CD8-positive, alpha-beta memory T cell (primary cell): ENCODE data around the gene NOX4. TPM values are rescaled to one million over a fixed set of nuclear protein-coding genes. Genes with fewer than 3 reads are reported as not detected.
"Not testable (repeated sequence)": the region's sequence is repeated elsewhere in the genome, so short reads cannot be mapped to it uniquely, and the experiment has no call there.

Experiments
- CTCF ChIA-PET: fragments of 350-600 bp; sonication (Branson Sonifier 250); formaldehyde crosslinking; loops from one replicate; lab custom pipeline; 2021; ENCODE audit warnings: antibody characterized with exemption; lab: Charles Lee
- POLR2A ChIA-PET: fragments of 350-600 bp; sonication (Branson Sonifier 250); formaldehyde crosslinking; loops from one replicate; lab custom pipeline; 2021; ENCODE audit warnings: antibody characterized with exemption; lab: Charles Lee
- DNase-seq, 5 donors: peaks; one replicate each; pipeline versions ENCODE4 v3.0.0 to v3.0.0-alpha.2; 2020 to 2022; ENCODE audit warnings: mixed read lengths in 1 of 5
- H3K27ac ChIP-seq: one replicate; pipeline ENCODE4 v1.7.0; 2013; ENCODE audit warnings: low read depth, mild to moderate bottlenecking, low read length, moderate library complexity
- H3K27me3 ChIP-seq: 2 replicates; pipeline ENCODE4 v1.7.0; 2013; ENCODE audit warnings: low read length, mild to moderate bottlenecking; ENCODE audit not compliant: insufficient read depth, poor library complexity, severe bottlenecking
- H3K36me3 ChIP-seq: 2 replicates; pipeline ENCODE4 v1.7.0; 2013; ENCODE audit warnings: mild to moderate bottlenecking, low read length, moderate library complexity; ENCODE audit not compliant: insufficient read depth
- H3K4me1 ChIP-seq: 2 replicates; pipeline ENCODE4 v1.7.0; 2013; ENCODE audit warnings: mild to moderate bottlenecking, low read length, moderate library complexity; ENCODE audit not compliant: insufficient read depth
- H3K4me3 ChIP-seq: 2 replicates; pipeline ENCODE4 v1.7.0; 2013; ENCODE audit warnings: mild to moderate bottlenecking, low read length
- H3K9me3 ChIP-seq: 2 replicates; pipeline ENCODE4 v1.7.0; 2013; ENCODE audit warnings: mild to moderate bottlenecking, low read length
- H3K27ac Mint-ChIP-seq, 8 donors: one replicate each; pipeline ENCODE4 v1.8.0; 2020 to 2021; ENCODE audit warnings: mixed read lengths in 8 of 8, mild to moderate bottlenecking in 6 of 8, inconsistent platforms in 3 of 8, moderate library complexity in 3 of 8
- H3K27me3 Mint-ChIP-seq, 2 donors: one replicate each; pipeline ENCODE4 v1.8.0; 2020 to 2021; ENCODE audit warnings: mixed read lengths in 2 of 2, mild to moderate bottlenecking in 1 of 2, moderate library complexity in 1 of 2
- H3K36me3 Mint-ChIP-seq, 3 donors: one replicate each; pipeline ENCODE4 v1.8.0; 2020 to 2021; ENCODE audit warnings: mixed read lengths in 3 of 3, inconsistent platforms in 1 of 3, mild to moderate bottlenecking in 1 of 3
- H3K4me1 Mint-ChIP-seq, 3 donors: one replicate each; pipeline ENCODE4 v1.8.0; 2020 to 2021; ENCODE audit warnings: mixed read lengths in 3 of 3, inconsistent platforms in 1 of 3, mild to moderate bottlenecking in 1 of 3
- H3K4me3 Mint-ChIP-seq, 7 donors: one replicate each; pipeline ENCODE4 v1.8.0; 2020 to 2021; ENCODE audit warnings: mixed read lengths in 7 of 7, mild to moderate bottlenecking in 6 of 7, moderate library complexity in 4 of 7, inconsistent platforms in 2 of 7
- H3K9me3 Mint-ChIP-seq, 5 donors: one replicate each; pipeline ENCODE4 v1.8.0; 2020 to 2022; ENCODE audit warnings: mixed read lengths in 5 of 5, mild to moderate bottlenecking in 3 of 5, moderate library complexity in 2 of 5, inconsistent platforms in 1 of 5
- polyA plus RNA-seq: library from polyadenylated mRNA; unstranded; fragments of 300-500 nt; fragmentation: Illumina TruSeq; gene quantifications from one replicate; pipeline ENCODE4 v1.2.3, GENCODE V29; 2021
- total RNA-seq, 2 experiments: library from RNA; stranded (reverse); gene quantifications; one replicate each; pipeline ENCODE4 v1.2.3, GENCODE V29; 2021

NOX4 gene
- total and polyA plus RNA-seq, 3 experiments from 2014 or later: not detected

DNA sequence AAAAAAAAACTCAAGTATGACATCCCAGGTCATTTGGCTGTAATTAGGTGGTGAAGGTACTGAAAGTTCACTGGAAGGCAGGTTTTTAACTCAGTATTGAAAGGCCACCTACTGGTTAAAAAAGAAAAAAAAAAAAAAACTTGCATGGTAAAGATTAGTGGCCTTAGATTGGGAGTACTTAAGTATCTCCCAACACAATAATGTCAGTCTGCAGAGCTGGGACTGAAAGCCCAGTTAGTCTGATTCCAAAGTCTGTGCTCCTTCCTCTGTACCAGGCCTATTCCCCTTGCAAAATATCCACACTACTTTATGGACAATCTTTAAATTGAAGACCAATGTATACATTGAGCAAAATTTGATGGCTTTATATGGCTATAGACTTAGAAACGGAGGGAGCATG lies 85.5 kb downstream of the NOX4 start:
- ChIA-PET POLR2A (no interaction called here), CTCF (no interaction called here)
- peaks cover 0 to 19% (median 2%) of the 10 kb centered on the region in 5 donors for H3K9me3 Mint-ChIP-seq
- no peaks in the 10 kb centered on the region for H3K4me1 Mint-ChIP-seq
- no peak overlapping the region for H3K4me3 ChIP-seq
- H3K27ac ChIP-seq: no peak overlapping the region
- no peak for DNase-seq
- no peaks in the 10 kb centered on the region for H3K36me3 Mint-ChIP-seq
- no peaks in the 10 kb centered on the region for H3K4me1 ChIP-seq
- no peaks in the 10 kb centered on the region for H3K36me3 ChIP-seq
- no peak overlapping the region for H3K27ac Mint-ChIP-seq
- H3K9me3 ChIP-seq: no peaks in the 10 kb centered on the region
- no peaks in the 10 kb centered on the region for H3K27me3 ChIP-seq
- H3K4me3 Mint-ChIP-seq: no peak overlapping the region
- H3K27me3 Mint-ChIP-seq: no peaks in the 10 kb centered on the region

DNA sequence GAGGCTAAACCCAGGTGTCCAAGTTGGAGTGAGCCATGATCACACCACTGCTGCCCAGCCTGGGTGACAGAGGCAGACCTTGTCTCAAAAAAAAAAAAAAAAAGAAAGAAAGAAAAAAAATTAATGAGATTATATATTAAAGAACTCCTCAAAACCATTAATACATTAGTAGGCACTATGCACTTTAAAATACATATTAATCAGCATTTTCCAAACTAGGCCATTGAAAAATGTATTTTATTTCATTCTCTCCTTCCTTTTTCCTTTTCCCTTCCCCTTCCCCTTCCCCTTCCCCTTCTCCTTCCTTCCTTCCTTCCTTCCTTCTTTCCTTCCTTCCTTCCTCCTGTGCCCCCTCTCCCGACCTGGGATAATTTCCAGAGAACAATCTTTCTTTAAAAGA lies 99.5 kb downstream of the NOX4 start:
- H3K27ac Mint-ChIP-seq, H3K27me3 ChIP-seq, H3K4me1 ChIP-seq, H3K36me3 Mint-ChIP-seq, H3K27ac ChIP-seq, H3K4me3 Mint-ChIP-seq, H3K4me1 Mint-ChIP-seq, CTCF ChIA-PET, H3K36me3 ChIP-seq, H3K9me3 ChIP-seq, POLR2A ChIA-PET, H3K4me3 ChIP-seq, H3K27me3 Mint-ChIP-seq, DNase-seq: not testable (repeated sequence)
- H3K9me3 Mint-ChIP-seq: peaks cover 2 to 16% (median 7%) of the 10 kb centered on the region in 5 donors

DNA sequence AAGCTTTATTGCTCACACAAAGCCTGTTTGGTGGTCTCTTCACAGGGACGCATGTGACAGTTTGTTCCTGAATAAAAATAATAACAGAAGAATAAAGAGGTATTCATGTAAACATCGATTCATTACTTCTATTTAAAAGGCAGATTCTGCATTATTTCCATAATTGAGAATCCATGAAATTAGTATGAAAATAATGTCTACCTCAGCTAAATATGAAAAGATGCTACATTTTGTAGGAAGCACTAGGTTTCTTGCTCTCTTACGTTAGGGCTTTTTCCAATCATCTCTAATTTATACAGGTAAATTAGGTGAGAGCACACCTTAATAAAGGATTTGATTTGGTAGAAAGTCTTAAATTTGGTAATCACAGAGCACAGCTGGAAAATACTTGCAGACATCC lies 103.7 kb downstream of the NOX4 start:
- H3K27ac Mint-ChIP-seq, POLR2A ChIA-PET: not testable (repeated sequence)

GRCh38 chr11:89382986-89383385 lies 108.2 kb downstream of the NOX4 start:
- H3K9me3 ChIP-seq, H3K36me3 Mint-ChIP-seq, H3K4me3 Mint-ChIP-seq, H3K27ac Mint-ChIP-seq, H3K36me3 ChIP-seq, H3K4me1 ChIP-seq, H3K27me3 Mint-ChIP-seq, H3K27me3 ChIP-seq, CTCF ChIA-PET, DNase-seq, H3K4me3 ChIP-seq, POLR2A ChIA-PET, H3K4me1 Mint-ChIP-seq, H3K27ac ChIP-seq: not testable (repeated sequence)
- H3K9me3 Mint-ChIP-seq: peaks cover 0 to 16% (median 7%) of the 10 kb centered on the region in 5 donors

More for the DNA sequence above, 103.7 kb downstream of the NOX4 start:
- H3K27me3 Mint-ChIP-seq, H3K36me3 ChIP-seq, H3K27me3 ChIP-seq, H3K4me1 ChIP-seq, H3K27ac ChIP-seq, DNase-seq, H3K4me3 ChIP-seq, H3K36me3 Mint-ChIP-seq, H3K4me1 Mint-ChIP-seq, H3K9me3 ChIP-seq, CTCF ChIA-PET, H3K4me3 Mint-ChIP-seq: not testable (repeated sequence)
- peaks cover 4 to 11% (median 5%) of the 10 kb centered on the region in 5 donors for H3K9me3 Mint-ChIP-seq

DNA sequence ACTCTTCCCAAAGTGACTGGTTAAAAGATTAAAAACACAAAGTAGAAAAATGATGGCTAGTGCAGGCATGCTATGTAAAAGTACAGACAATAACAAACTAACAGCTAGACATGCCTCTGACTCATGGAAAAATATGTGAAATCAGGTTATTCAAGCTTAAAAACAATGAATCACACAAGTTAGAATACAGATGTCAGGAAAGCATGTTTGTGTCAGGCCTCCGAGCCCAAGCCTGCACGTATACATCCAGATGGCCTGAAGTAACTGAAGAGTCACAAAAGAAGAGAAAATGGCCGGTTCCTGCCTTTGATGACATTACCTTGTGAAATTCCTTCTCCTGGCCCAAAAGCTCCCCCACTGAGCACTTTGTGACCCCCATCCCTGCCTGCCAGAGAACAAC lies 110.1 kb downstream of the NOX4 start:
- no peaks in the 10 kb centered on the region for H3K9me3 ChIP-seq
- DNase-seq: no peak
- H3K4me3 Mint-ChIP-seq: no peak overlapping the region
- no peaks in the 10 kb centered on the region for H3K27me3 ChIP-seq
- no peak overlapping the region for H3K4me3 ChIP-seq
- ChIA-PET POLR2A (no interaction called here), CTCF (no interaction called here)
- H3K27ac Mint-ChIP-seq: no peak overlapping the region
- H3K4me1 Mint-ChIP-seq: no peaks in the 10 kb centered on the region
- peaks cover 0 to 17% (median 7%) of the 10 kb centered on the region in 5 donors for H3K9me3 Mint-ChIP-seq
- no peak overlapping the region for H3K27ac ChIP-seq
- H3K27me3 Mint-ChIP-seq: peaks cover 0 to 2% of the 10 kb centered on the region in 2 donors
- H3K36me3 ChIP-seq: no peaks in the 10 kb centered on the region
- no peaks in the 10 kb centered on the region for H3K36me3 Mint-ChIP-seq
- no peaks in the 10 kb centered on the region for H3K4me1 ChIP-seq

DNA sequence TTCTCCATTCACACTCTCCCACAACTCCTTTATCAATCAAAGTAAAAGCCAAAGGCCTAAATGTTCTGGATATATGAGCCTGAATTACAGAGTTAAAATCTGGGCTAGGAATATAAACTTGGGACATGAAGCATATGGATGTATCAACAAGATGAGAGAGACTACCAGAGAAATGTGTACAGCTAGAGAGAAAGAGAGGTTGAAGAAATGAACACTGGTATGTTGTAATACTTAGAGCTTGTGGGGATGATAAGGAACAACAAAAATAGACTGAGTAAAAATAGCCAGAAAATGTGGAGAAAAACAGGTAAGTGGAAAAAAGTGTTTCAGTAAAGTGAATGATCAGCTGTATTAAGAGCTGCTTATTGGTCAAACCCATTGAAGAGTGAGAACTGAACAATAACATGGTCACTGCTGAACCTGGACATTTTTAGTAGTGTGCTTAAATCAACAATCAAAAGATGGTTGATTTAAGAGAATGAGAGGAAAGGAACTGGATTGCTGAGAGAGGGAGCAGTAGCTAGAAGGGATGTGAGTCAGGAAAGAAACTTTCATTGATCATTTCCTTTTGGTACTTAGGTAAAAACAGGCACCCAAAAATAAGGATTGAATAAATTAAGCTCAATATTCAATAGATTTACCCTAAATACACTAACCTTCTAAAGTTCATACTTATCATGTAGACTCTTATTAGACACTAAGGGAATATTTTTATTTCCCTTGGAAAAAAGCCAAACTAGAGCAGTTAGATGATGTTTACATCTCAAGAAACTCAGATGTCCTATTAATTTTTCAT lies 111.0 kb downstream of the NOX4 start:
- H3K27me3 Mint-ChIP-seq, H3K36me3 Mint-ChIP-seq, POLR2A ChIA-PET, H3K27ac ChIP-seq, DNase-seq, H3K9me3 ChIP-seq, H3K4me3 ChIP-seq, H3K4me1 Mint-ChIP-seq, H3K27me3 ChIP-seq, H3K4me3 Mint-ChIP-seq, H3K27ac Mint-ChIP-seq, H3K36me3 ChIP-seq, H3K4me1 ChIP-seq, CTCF ChIA-PET: not testable (repeated sequence)
- H3K9me3 Mint-ChIP-seq: peaks cover 0 to 17% (median 7%) of the 10 kb centered on the region in 5 donors

DNA sequence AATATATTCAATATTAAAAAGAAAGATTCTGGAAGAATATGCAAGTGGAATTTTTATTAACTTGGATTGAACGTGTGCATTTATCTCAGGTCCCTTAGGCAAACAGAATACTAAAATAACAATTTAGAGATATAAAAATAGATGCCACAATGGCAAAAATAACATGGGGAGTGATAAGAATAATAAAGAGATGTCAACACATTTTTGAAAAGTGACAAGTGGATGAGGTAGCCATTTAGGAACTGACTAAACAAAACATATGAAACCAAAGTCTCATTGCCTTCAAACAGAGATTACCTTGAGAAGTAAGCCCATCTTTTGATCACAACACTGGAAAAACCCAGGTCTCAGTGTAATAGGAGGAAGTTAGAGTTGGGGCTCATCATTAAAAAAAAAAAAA lies 112.2 kb downstream of the NOX4 start:
- DNase-seq, H3K9me3 ChIP-seq, H3K27ac Mint-ChIP-seq, H3K27me3 Mint-ChIP-seq, CTCF ChIA-PET, H3K4me3 ChIP-seq, H3K27me3 ChIP-seq, H3K4me3 Mint-ChIP-seq, POLR2A ChIA-PET, H3K4me1 Mint-ChIP-seq, H3K4me1 ChIP-seq, H3K36me3 Mint-ChIP-seq, H3K36me3 ChIP-seq, H3K27ac ChIP-seq: not testable (repeated sequence)
- H3K9me3 Mint-ChIP-seq: peaks cover 0 to 17% (median 7%) of the 10 kb centered on the region in 5 donors

- H3K4me3 ChIP-seq, H3K9me3 Mint-ChIP-seq, H3K4me3 Mint-ChIP-seq, POLR2A ChIA-PET, DNase-seq, H3K27me3 ChIP-seq, H3K36me3 ChIP-seq, H3K27ac Mint-ChIP-seq, CTCF ChIA-PET, H3K27me3 Mint-ChIP-seq, H3K9me3 ChIP-seq, H3K4me1 ChIP-seq, H3K36me3 Mint-ChIP-seq, H3K4me1 Mint-ChIP-seq, H3K27ac ChIP-seq: not testable (repeated sequence)
These were observed 121.8 kb downstream of the NOX4 start for GRCh38 chr11:89369356-89369755.
